Measurements from ENCODE around the gene CNDP1. TPM values are rescaled to one million over a fixed set of nuclear protein-coding genes. Genes with fewer than 3 reads are reported as not detected.
A peak's percentile ranks its signal among the peaks of the same experiment; 100 is the strongest.

The CNDP1 gene
- total and polyA plus RNA-seq, 2 experiments from 2014 or later = not detected

DNA sequence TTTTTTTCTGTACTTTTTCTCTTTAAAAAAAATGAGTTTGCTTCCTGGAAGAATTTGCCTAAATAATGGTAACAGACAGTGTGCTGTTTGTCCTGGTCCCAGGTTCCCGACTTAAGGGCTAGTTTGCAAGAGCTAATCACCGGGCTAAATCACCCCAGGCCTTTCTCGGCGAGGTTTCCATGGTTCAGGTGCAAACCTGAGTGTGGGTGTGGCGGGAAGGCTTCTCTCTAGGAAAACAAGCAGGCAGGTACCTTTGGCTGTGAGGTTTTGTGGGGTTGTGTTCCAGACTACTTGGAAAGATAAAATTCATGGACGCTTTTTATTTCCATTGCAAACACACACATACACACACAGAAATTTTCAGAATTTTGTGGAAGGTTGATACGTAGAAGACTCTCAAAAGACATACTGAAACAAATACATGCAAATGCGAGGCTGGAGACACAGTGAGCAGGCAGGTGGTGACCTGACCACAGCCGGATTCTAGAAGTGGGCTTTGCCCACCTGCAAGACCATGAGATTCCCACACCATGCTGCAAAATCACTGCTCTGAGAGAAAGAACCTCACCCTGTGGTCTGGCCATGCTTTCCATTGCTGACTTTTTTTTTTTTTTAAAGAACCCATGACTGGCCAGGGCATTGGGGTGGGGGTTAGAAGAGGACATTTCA lies 815 bp downstream of the CNDP1 start:
- no peaks in the 10 kb centered on the region for H3K4me1 ChIP-seq (ENCODE audit: low read depth)
- no peak overlapping the region for H3K4me3 ChIP-seq
- H3K9me3 ChIP-seq (ENCODE audit: low read depth) = no peaks in the 10 kb centered on the region
- DNase-seq (ENCODE audit: low read depth in 1 of 2, low spot score in 1 of 2) = no peak
- TF ChIP-seq CTCF (IDR thresholded peaks at IDR 0.05; ENCODE audit: low read depth, low read length) = no peak
- H3K27me3 ChIP-seq = no peaks in the 10 kb centered on the region
- no peaks in the 10 kb centered on the region for H3K36me3 ChIP-seq
- no peak overlapping the region for H3K27ac ChIP-seq

DNA sequence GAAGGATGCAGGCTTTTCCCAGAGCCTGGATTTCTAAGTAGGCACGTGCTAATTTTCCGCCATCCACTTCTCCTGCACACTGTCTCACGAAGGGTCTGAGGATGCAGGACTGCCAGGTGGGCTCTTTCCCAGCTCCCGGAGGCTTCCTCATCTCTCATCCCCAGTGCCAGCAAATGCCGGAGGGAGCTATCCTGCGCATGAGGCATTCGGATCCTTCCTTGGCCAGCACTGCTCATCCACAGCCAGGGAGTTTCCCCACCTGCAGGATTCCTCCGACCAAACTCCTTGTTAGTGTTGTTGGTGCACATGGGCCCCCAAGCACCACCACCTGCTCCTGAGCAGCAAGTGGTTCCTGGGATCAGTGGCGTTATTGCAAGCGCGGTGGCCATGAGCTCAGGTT lies 5.0 kb downstream of the CNDP1 start:
- Histone ChIP-seq H3K4me1 (ENCODE audit: low read depth) (no peaks in the 10 kb centered on the region), H3K27me3 (no peaks in the 10 kb centered on the region), H3K9me3 (ENCODE audit: low read depth) (no peaks in the 10 kb centered on the region), H3K36me3 (no peaks in the 10 kb centered on the region), H3K27ac (no peak overlapping the region), H3K4me3 (no peak overlapping the region)
- no peak for TF ChIP-seq CTCF (IDR thresholded peaks at IDR 0.05; ENCODE audit: low read depth, low read length)
- DNase-seq (ENCODE audit: low read depth in 1 of 2, low spot score in 1 of 2) = no peak

DNA sequence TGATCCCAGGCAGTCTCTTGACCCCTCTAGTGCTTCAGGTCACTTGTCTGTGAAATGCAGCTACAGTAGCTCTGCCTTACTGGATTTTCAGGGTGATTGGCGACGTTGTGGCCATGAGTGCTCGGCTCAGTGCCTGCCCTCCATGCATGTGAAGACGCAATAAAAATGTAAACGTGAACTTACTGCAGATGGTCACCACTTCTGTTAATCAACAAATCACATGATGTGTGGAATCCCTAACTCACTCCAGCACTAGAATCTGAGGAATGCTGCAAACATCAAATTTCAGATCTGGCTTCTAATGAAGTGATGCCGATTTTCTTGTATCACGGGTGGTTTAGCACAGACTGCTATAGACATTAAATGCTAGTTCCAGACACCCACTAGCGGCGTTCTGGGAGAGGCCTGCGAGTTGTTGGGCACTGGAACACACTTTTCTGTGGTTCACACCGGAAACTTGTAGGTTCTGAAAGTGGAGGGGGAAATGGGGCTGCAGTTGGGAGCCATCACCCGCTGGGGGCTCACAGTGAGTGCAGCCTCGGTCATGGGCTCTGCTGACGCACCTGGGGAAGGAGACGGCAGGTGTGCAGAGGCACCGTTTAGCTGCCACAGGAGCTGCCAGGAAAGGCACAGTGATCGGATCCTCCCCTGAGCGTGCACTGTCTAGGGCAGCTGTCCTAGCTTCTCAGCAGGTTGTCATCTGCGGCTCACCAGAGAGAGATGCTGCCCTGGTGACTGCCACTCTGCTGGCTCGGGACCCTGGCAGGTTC lies 6.5 kb downstream of the CNDP1 start:
- Histone ChIP-seq H3K4me1 (ENCODE audit: low read depth) (no peaks in the 10 kb centered on the region), H3K27ac (no peak overlapping the region), H3K36me3 (no peaks in the 10 kb centered on the region), H3K27me3 (no peaks in the 10 kb centered on the region), H3K9me3 (ENCODE audit: low read depth) (no peaks in the 10 kb centered on the region), H3K4me3 (no peak overlapping the region)
- DNase-seq (ENCODE audit: low read depth in 1 of 2, low spot score in 1 of 2) = peak in 1 of 2 donors; percentile 26
- no peak for TF ChIP-seq CTCF (IDR thresholded peaks at IDR 0.05; ENCODE audit: low read depth, low read length)

DNA sequence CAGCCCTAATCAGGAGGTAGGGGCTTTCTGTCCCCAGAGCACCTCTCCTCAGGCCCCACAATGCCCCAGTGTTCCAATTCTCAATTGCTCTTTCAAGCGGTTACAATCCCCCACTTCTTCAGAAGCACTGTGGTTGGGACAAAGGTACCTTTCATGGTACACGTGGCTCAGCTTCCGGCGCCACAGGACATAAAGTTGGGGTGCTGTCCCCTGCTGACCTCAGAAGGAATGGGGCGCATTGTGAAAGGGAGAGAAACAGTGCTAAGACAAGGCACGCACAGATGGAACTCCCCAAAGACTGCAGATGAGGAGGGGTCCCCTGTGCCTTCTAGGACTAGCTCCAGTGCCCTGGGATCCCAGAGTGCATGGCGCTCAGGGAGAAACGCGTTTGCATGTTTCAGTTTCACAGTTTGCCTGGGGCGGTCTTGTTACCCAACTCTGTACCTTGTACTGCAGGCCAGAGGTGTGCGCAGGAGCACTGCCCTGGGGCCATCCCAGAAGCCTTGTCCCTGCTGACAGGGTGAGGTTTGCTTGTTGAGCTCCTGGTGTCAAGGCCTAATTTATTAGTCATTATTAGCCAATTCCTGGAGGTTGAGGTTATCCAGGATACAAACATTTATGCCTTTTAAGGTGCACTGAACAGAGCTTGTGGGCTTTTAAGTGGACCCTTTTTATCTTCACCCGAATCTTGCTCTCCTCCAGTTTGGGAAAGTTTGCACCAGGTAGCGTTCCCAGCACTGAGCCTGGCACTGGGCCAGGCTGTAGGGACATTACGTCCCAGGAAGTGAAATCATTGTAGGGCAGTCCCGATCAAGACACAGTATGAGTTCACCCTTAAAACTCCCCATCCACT lies 7.6 kb downstream of the CNDP1 start:
- no peaks in the 10 kb centered on the region for H3K4me1 ChIP-seq (ENCODE audit: low read depth)
- no peak overlapping the region for H3K4me3 ChIP-seq
- no peaks in the 10 kb centered on the region for H3K27me3 ChIP-seq
- H3K27ac ChIP-seq = no peak overlapping the region
- H3K36me3 ChIP-seq = no peaks in the 10 kb centered on the region
- DNase-seq (ENCODE audit: low read depth in 1 of 2, low spot score in 1 of 2) = no peak
- no peaks in the 10 kb centered on the region for H3K9me3 ChIP-seq (ENCODE audit: low read depth)
- TF ChIP-seq CTCF (IDR thresholded peaks at IDR 0.05; ENCODE audit: low read depth, low read length) = no peak

- no peak for TF ChIP-seq CTCF (IDR thresholded peaks at IDR 0.05; ENCODE audit: low read depth, low read length)
- Histone ChIP-seq H3K9me3 (ENCODE audit: low read depth) (peaks cover 3% of the 10 kb centered on the region), H3K36me3 (no peaks in the 10 kb centered on the region), H3K27ac (no peak overlapping the region), H3K4me1 (ENCODE audit: low read depth) (no peaks in the 10 kb centered on the region), H3K27me3 (no peaks in the 10 kb centered on the region), H3K4me3 (no peak overlapping the region)
- no peak for DNase-seq (ENCODE audit: low read depth in 1 of 2, low spot score in 1 of 2)
Observed at GRCh38 chr18:74544898-74545297, 10.6 kb downstream of the CNDP1 start.

Measured in cardiac muscle cell (in vitro differentiated cells and primary cell).